ENCODE data around the gene SSH2.

GRCh38 chr17:29659155-29659554, 270.9 kb downstream of the SSH2 start:
- TF ChIP-seq, protein P1, sequence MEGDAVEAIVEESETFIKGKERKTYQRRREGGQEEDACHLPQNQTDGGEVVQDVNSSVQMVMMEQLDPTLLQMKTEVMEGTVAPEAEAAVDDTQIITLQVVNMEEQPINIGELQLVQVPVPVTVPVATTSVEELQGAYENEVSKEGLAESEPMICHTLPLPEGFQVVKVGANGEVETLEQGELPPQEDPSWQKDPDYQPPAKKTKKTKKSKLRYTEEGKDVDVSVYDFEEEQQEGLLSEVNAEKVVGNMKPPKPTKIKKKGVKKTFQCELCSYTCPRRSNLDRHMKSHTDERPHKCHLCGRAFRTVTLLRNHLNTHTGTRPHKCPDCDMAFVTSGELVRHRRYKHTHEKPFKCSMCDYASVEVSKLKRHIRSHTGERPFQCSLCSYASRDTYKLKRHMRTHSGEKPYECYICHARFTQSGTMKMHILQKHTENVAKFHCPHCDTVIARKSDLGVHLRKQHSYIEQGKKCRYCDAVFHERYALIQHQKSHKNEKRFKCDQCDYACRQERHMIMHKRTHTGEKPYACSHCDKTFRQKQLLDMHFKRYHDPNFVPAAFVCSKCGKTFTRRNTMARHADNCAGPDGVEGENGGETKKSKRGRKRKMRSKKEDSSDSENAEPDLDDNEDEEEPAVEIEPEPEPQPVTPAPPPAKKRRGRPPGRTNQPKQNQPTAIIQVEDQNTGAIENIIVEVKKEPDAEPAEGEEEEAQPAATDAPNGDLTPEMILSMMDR (conservative IDR thresholded peaks at IDR 0.05 in 1 of 2, IDR thresholded peaks at IDR 0.05 in 1 of 2; ENCODE audit: extremely low read depth in 1 of 2, insufficient read depth in 1 of 2, low read depth in 1 of 2, low read length in 2 of 2), result no peak
- no peak for TF ChIP-seq EZH2 (IDR thresholded peaks at IDR 0.05; ENCODE audit: borderline replicate concordance, low read length)

Data from mammary epithelial cell (primary cell).